ENCODE results near the gene ANKRA2.

Gene ANKRA2, protein sequence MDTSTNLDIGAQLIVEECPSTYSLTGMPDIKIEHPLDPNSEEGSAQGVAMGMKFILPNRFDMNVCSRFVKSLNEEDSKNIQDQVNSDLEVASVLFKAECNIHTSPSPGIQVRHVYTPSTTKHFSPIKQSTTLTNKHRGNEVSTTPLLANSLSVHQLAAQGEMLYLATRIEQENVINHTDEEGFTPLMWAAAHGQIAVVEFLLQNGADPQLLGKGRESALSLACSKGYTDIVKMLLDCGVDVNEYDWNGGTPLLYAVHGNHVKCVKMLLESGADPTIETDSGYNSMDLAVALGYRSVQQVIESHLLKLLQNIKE

GRCh38 chr5:73565139-73565968, at the start of gene ANKRA2, which contains the start of gene UTP15:
Gene ANKRA2 (minus strand): TSS chr5:73565639. CDS start chr5:73562881, 2,758 bp downstream.
Gene UTP15 (plus strand): TSS chr5:73565743. CDS start chr5:73567345, 1,602 bp downstream.
- Histone ChIP-seq H3K36me3 (ENCODE audit: control insufficient read depth, insufficient read depth, low read length) (no peaks in the 10 kb centered on the region), H3K27me3 (replicated peaks; ENCODE audit: control insufficient read depth, insufficient read depth, low read length) (no peaks in the 10 kb centered on the region), H3K4me3 (replicated peaks; ENCODE audit: low read depth, low read length) (peak within 1 kb of the TSS; percentile 91)
- TF ChIP-seq, protein P1, sequence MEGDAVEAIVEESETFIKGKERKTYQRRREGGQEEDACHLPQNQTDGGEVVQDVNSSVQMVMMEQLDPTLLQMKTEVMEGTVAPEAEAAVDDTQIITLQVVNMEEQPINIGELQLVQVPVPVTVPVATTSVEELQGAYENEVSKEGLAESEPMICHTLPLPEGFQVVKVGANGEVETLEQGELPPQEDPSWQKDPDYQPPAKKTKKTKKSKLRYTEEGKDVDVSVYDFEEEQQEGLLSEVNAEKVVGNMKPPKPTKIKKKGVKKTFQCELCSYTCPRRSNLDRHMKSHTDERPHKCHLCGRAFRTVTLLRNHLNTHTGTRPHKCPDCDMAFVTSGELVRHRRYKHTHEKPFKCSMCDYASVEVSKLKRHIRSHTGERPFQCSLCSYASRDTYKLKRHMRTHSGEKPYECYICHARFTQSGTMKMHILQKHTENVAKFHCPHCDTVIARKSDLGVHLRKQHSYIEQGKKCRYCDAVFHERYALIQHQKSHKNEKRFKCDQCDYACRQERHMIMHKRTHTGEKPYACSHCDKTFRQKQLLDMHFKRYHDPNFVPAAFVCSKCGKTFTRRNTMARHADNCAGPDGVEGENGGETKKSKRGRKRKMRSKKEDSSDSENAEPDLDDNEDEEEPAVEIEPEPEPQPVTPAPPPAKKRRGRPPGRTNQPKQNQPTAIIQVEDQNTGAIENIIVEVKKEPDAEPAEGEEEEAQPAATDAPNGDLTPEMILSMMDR (IDR thresholded peaks at IDR 0.05; ENCODE audit: insufficient read depth, low read length, poor library complexity, severe bottlenecking) = no peak
- DNase-seq (ENCODE audit: extremely low read depth, insufficient read length) = peak; percentile 98

DNA sequence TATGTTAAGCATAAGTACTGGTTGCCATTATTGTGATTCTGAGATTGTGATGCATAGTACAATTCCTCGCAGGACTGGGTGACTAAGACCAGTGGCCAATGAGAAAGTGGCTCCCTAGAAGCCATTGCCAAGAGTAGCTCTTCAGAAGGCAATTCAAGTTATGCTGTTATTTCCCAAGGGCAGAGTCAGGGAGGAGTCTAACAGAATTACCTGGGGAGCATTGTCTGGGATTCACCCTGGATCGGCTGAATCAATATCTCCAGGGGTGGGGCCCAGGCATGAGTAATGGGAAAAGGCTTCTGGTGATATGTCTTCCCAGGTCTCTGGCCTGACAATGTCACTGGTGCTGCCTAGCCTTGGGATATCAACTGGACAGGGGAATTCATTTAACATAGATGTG, 49.6 kb upstream of the ANKRA2 start:
- TF ChIP-seq, protein P1 (IDR thresholded peaks at IDR 0.05; ENCODE audit: insufficient read depth, low read length, poor library complexity, severe bottlenecking) = no peak
- Histone ChIP-seq H3K4me3 (replicated peaks; ENCODE audit: low read depth, low read length) (no peak overlapping the region), H3K36me3 (ENCODE audit: control insufficient read depth, insufficient read depth, low read length) (no peaks in the 10 kb centered on the region), H3K27me3 (replicated peaks; ENCODE audit: control insufficient read depth, insufficient read depth, low read length) (no peaks in the 10 kb centered on the region)
- no peak for DNase-seq (ENCODE audit: extremely low read depth, insufficient read length)

GRCh38 chr5:73612799-73613198, 47.4 kb upstream of the ANKRA2 start:
- Histone ChIP-seq H3K36me3 (ENCODE audit: control insufficient read depth, insufficient read depth, low read length) (no peaks in the 10 kb centered on the region), H3K27me3 (replicated peaks; ENCODE audit: control insufficient read depth, insufficient read depth, low read length) (no peaks in the 10 kb centered on the region), H3K4me3 (replicated peaks; ENCODE audit: low read depth, low read length) (no peak overlapping the region)
- TF ChIP-seq, protein P1 (IDR thresholded peaks at IDR 0.05; ENCODE audit: insufficient read depth, low read length, poor library complexity, severe bottlenecking) = no peak
- no peak for DNase-seq (ENCODE audit: extremely low read depth, insufficient read length)

- TF ChIP-seq, protein P1 (IDR thresholded peaks at IDR 0.05; ENCODE audit: insufficient read depth, low read length, poor library complexity, severe bottlenecking) = no peak
- no peak for DNase-seq (ENCODE audit: extremely low read depth, insufficient read length)
- no peak overlapping the region for H3K4me3 ChIP-seq (replicated peaks; ENCODE audit: low read depth, low read length)
- no peaks in the 10 kb centered on the region for H3K36me3 ChIP-seq (ENCODE audit: control insufficient read depth, insufficient read depth, low read length)
- H3K27me3 ChIP-seq (replicated peaks; ENCODE audit: control insufficient read depth, insufficient read depth, low read length) = no peaks in the 10 kb centered on the region
These were observed 41.8 kb upstream of the ANKRA2 start for GRCh38 chr5:73607228-73607627.

- no peak for DNase-seq (ENCODE audit: extremely low read depth, insufficient read length)
- Histone ChIP-seq H3K4me3 (replicated peaks; ENCODE audit: low read depth, low read length) (no peak overlapping the region), H3K27me3 (replicated peaks; ENCODE audit: control insufficient read depth, insufficient read depth, low read length) (no peaks in the 10 kb centered on the region), H3K36me3 (ENCODE audit: control insufficient read depth, insufficient read depth, low read length) (no peaks in the 10 kb centered on the region)
- TF ChIP-seq, protein P1 (IDR thresholded peaks at IDR 0.05; ENCODE audit: insufficient read depth, low read length, poor library complexity, severe bottlenecking) = no peak
These were observed 40.8 kb upstream of the ANKRA2 start for GRCh38 chr5:73606206-73606753.

Measured in GM06990 (cell line).